OCI-LY7 (cell line): ENCODE data around the gene TRAF6. TPM values are rescaled to one million over a fixed set of nuclear protein-coding genes. Genes with fewer than 3 reads are reported as not detected.

Source experiments
- BruUV-seq: library from RNA; stranded (reverse); fragments of 400-500 nt; replicated peaks from 2 replicates; lab custom pipeline; 2021; lab: Mats Ljungman, UMichigan
- CTCF ChIA-PET: fragments of 300-600 bp; sonication (Branson Sonifier 250); formaldehyde crosslinking; loops from one replicate; lab custom pipeline; 2022; ENCODE audit warnings: antibody characterized with exemption; ENCODE audit not compliant: unreplicated experiment; lab: Charles Lee
- POLR2A ChIA-PET: fragments of 300-600 bp; sonication (Branson Sonifier 250); formaldehyde crosslinking; loops from one replicate; lab custom pipeline; 2022; ENCODE audit warnings: antibody characterized with exemption; lab: Charles Lee
- DNase-seq: peaks from one replicate; pipeline ENCODE4 v3.0.0-alpha.2; 2015; ENCODE audit warnings: low spot score
- H2AFZ ChIP-seq: fragments of 200-600 bp; sonication (generic), shearing (Covaris generic); 2 replicates; pipeline ENCODE4 v1.6.1; 2014; ENCODE audit warnings: mild to moderate bottlenecking, antibody characterized with exemption, low read length, moderate library complexity
- H3K27ac ChIP-seq: fragments of 200-600 bp; sonication (generic); 2 replicates; pipeline ENCODE4 v1.5.1; 2014; ENCODE audit warnings: mixed run types, low read depth, mild to moderate bottlenecking, moderate library complexity, low read length, inconsistent platforms; ENCODE audit not compliant: poor library complexity, severe bottlenecking
- H3K36me3 ChIP-seq: fragments of 200-600 bp; sonication (generic); 2 replicates; pipeline ENCODE4 v1.6.1; 2014; ENCODE audit warnings: mild to moderate bottlenecking, antibody characterized with exemption, low read length, moderate library complexity, mixed read lengths; ENCODE audit not compliant: insufficient read depth
- H3K4me1 ChIP-seq: fragments of 200-600 bp; sonication (generic); 2 replicates; pipeline ENCODE4 v1.5.1; 2014; ENCODE audit warnings: mild to moderate bottlenecking, low read length; ENCODE audit not compliant: insufficient read depth, poor library complexity, severe bottlenecking
- H3K4me2 ChIP-seq: fragments of 200-600 bp; sonication (generic); 2 replicates; pipeline ENCODE4 v1.6.1; 2014; ENCODE audit warnings: mild to moderate bottlenecking, low read length
- H3K4me3 ChIP-seq: fragments of 200-600 bp; sonication (generic); 2 replicates; pipeline ENCODE4 v1.5.1; 2014; ENCODE audit warnings: mild to moderate bottlenecking, low read depth, low read length; ENCODE audit not compliant: poor library complexity, severe bottlenecking
- H3K79me2 ChIP-seq: fragments of 200-600 bp; sonication (generic); 2 replicates; pipeline ENCODE4 v1.6.1; 2016; ENCODE audit warnings: low read depth, mild to moderate bottlenecking, low read length, moderate library complexity, mixed read lengths; ENCODE audit not compliant: insufficient read depth
- H3K9me2 ChIP-seq: fragments of 200-600 bp; sonication (generic); 2 replicates; pipeline ENCODE4 v1.6.1; 2016; ENCODE audit warnings: mild to moderate bottlenecking, low read length, mixed read lengths; ENCODE audit not compliant: insufficient read depth
- H3K9me3 ChIP-seq: fragments of 200-600 bp; sonication (generic); 2 replicates; pipeline ENCODE4 v1.6.1; 2014; ENCODE audit warnings: mild to moderate bottlenecking, mixed run types, low read length, mixed read lengths
- H4K20me1 ChIP-seq: fragments of 200-600 bp; sonication (generic); 2 replicates; pipeline ENCODE4 v1.6.1; 2014; ENCODE audit warnings: mild to moderate bottlenecking, antibody characterized with exemption, low read length, moderate library complexity, mixed read lengths; ENCODE audit not compliant: insufficient read depth
- EZH2phosphoT487 ChIP-seq: fragments of 200-600 bp; sonication (generic); IDR thresholded peaks from 2 replicates; pipeline ENCODE4 v1.6.1; 2018; ENCODE audit warnings: low read depth, borderline replicate concordance, mild to moderate bottlenecking, mixed run types, antibody characterized with exemption, low read length, moderate library complexity, mixed read lengths
- intact Hi-C: fragments of 100-400 bp; cut with micrococcal nuclease; formaldehyde crosslinking; loops from one replicate; pipeline ENCODE4 v1.10.0; 2022; ENCODE audit not compliant: unreplicated experiment
- total RNA-seq, 2 experiments: library from RNA; depleted of rRNA in 1 of 2; stranded (reverse); fragments of >200 nt in 1 of 2; shearing (Covaris generic) in 1 of 2; gene quantifications; 2 replicates each; pipeline ENCODE4 v1.2.3, GENCODE V29; 2014 to 2022
- TF ChIP-seq, protein P1 (sequence below): fragments of 200-600 bp; sonication (generic); conservative IDR thresholded peaks from 2 replicates; pipeline ENCODE4 v1.5.1; 2014; ENCODE audit warnings: mild to moderate bottlenecking, antibody characterized with exemption, low read length, moderate library complexity, mixed read lengths

Gene TRAF6
- total RNA-seq, 2 experiments from 2014 or later = 5.5 to 10.2 TPM

DNA sequence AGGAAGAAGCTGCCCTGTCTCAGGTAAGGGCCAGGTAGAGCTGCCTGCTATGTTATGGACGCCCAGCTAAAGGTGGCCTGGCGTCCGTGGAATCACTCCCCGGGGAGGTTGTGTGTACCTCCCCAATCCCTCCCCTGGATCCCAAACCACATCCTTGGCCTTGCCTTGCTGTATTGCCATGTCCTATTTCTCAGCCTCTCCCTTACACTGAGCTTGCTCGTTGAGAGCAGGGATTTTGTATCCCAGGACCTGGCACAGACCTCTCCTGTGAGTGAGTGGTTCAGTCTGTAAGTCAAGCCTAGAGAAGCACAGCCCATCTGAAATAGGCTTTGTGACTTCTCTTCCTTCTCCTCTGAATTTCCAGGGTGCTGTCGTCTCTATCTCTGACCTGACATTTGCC, 53.9 kb downstream of the TRAF6 start:
- no TSS peak for BruUV-seq
- ChIA-PET CTCF (no interaction called here), POLR2A (no interaction called here)
- H3K4me2 ChIP-seq = no peak overlapping the region
- H3K9me2 ChIP-seq = no peaks in the 10 kb centered on the region
- no peaks in the 10 kb centered on the region for H3K36me3 ChIP-seq
- TF ChIP-seq, protein P1, sequence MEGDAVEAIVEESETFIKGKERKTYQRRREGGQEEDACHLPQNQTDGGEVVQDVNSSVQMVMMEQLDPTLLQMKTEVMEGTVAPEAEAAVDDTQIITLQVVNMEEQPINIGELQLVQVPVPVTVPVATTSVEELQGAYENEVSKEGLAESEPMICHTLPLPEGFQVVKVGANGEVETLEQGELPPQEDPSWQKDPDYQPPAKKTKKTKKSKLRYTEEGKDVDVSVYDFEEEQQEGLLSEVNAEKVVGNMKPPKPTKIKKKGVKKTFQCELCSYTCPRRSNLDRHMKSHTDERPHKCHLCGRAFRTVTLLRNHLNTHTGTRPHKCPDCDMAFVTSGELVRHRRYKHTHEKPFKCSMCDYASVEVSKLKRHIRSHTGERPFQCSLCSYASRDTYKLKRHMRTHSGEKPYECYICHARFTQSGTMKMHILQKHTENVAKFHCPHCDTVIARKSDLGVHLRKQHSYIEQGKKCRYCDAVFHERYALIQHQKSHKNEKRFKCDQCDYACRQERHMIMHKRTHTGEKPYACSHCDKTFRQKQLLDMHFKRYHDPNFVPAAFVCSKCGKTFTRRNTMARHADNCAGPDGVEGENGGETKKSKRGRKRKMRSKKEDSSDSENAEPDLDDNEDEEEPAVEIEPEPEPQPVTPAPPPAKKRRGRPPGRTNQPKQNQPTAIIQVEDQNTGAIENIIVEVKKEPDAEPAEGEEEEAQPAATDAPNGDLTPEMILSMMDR = no peak
- no peak for TF ChIP-seq EZH2phosphoT487
- no peak overlapping the region for H3K27ac ChIP-seq
- H3K9me3 ChIP-seq = no peaks in the 10 kb centered on the region
- H4K20me1 ChIP-seq = no peaks in the 10 kb centered on the region
- no peaks in the 10 kb centered on the region for H3K4me1 ChIP-seq
- no peak for DNase-seq
- H2AFZ ChIP-seq = no peak overlapping the region
- H3K79me2 ChIP-seq = no peaks in the 10 kb centered on the region
- no peak overlapping the region for H3K4me3 ChIP-seq
- intact Hi-C loops = no loop called here

DNA sequence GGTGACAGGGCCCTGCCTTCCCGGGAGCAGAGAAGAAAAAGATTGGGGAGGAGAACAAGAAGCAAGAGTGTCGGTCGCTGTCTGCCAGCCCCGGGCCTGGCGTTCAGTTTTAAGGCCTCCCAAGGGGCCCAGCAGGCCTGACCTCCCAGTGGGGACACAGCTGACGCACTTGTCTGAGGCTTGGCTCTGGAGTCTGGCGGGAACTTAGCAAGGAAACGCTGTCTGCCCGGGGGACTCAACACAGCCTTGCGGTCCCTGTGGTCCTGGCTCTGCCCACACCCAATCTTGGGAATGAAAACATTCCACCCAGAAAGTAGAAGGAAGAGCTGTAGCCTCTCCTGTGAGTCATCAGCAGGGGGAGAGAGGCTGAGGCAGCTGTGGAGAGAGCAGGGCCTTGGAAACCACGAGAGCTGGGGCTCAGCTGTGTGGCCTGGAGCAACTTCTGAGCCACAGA, 54.4 kb downstream of the TRAF6 start:
- BruUV-seq = no TSS peak
- no peaks in the 10 kb centered on the region for H3K9me2 ChIP-seq
- no peak overlapping the region for H3K27ac ChIP-seq
- ChIA-PET CTCF (no interaction called here), POLR2A (no interaction called here)
- no peak for DNase-seq
- no peak overlapping the region for H2AFZ ChIP-seq
- no peaks in the 10 kb centered on the region for H3K9me3 ChIP-seq
- intact Hi-C loops = no loop called here
- no peaks in the 10 kb centered on the region for H3K79me2 ChIP-seq
- no peaks in the 10 kb centered on the region for H3K4me1 ChIP-seq
- no peaks in the 10 kb centered on the region for H4K20me1 ChIP-seq
- TF ChIP-seq, protein P1 = no peak
- no peak for TF ChIP-seq EZH2phosphoT487
- H3K36me3 ChIP-seq = no peaks in the 10 kb centered on the region
- no peak overlapping the region for H3K4me2 ChIP-seq
- no peak overlapping the region for H3K4me3 ChIP-seq

DNA sequence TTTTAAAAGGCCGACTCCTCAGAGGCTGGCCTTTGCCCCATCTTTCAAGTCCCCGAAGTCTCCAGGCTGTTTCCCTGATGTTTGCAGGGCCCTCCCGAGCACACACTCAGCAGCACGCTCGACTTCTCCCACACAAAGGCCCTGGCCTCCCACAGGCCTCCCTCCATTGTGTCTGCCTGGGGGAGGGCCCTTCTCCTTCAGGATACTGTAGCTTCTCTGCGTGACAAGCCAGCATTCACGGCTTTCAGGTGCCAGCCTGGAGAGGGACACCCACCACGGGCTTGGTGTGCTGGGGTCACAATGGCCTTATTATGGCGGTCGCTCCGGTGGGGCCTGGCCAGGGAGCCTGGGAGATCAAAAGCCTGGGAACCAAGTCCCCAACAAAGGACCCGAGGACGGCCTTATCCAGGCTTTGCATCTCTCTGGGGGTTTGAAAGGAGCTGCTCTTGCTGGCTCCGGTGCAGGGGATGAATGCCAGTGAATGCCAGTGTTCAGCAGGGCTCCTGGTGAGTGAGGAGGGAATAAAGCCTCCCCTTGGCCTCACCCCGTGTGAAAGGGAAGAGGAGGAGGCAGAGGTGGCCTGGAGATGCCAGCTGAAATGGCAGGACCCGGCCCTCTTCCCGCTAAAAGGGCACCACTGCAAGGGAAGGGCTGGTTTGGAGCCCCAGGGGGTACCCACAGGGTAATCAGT, 55.0 kb downstream of the TRAF6 start:
- no peak overlapping the region for H3K4me3 ChIP-seq
- no peaks in the 10 kb centered on the region for H4K20me1 ChIP-seq
- BruUV-seq = no TSS peak
- intact Hi-C loops = no loop called here
- no peak overlapping the region for H2AFZ ChIP-seq
- H3K4me2 ChIP-seq = no peak overlapping the region
- H3K9me2 ChIP-seq = no peaks in the 10 kb centered on the region
- no peak overlapping the region for H3K27ac ChIP-seq
- CTCF ChIA-PET = no interaction called here
- H3K9me3 ChIP-seq = no peaks in the 10 kb centered on the region
- H3K4me1 ChIP-seq = peaks cover 4% of the 10 kb centered on the region
- H3K36me3 ChIP-seq = no peaks in the 10 kb centered on the region
- no peaks in the 10 kb centered on the region for H3K79me2 ChIP-seq
- DNase-seq = no peak
- POLR2A ChIA-PET = no interaction called here
- TF ChIP-seq EZH2phosphoT487 = no peak
- TF ChIP-seq, protein P1 = no peak
